HepG2 (cell line): ENCODE data around the gene CFAP46. TPM values are rescaled to one million over a fixed set of nuclear protein-coding genes. Genes with fewer than 3 reads are reported as not detected.

Source experiments
- ATAC-seq: fragments of 200-7000 bp; cut with Tn5 transposase; 3 replicates; pipeline ENCODE4 v1.9.1; 2020; ENCODE audit warnings: mild to moderate bottlenecking, moderate library complexity
- BruUV-seq: library from RNA; stranded (reverse); fragments of 400-500 nt; replicated peaks from 2 replicates; lab custom pipeline; 2021; lab: Mats Ljungman, UMichigan
- CTCF ChIA-PET: fragments of 300-600 bp; formaldehyde crosslinking; extraction: SDS; loops from one replicate; lab custom pipeline; 2021; ENCODE audit warnings: low total read pairs, inconsistent platforms, low intra/inter-chr PET ratio; lab: Yijun Ruan, JAX
- POLR2A ChIA-PET: fragments of 350-600 bp; sonication (Branson Sonifier 250); formaldehyde crosslinking; loops from one replicate; lab custom pipeline; 2020; ENCODE audit warnings: antibody characterized with exemption, inconsistent platforms; lab: Yijun Ruan, JAX
- DNase-seq: peaks from one replicate; pipeline ENCODE4 v3.0.0-alpha.2; 2015; ENCODE audit warnings: low spot score
- FAIRE-seq: peaks from 3 replicates; lab custom pipeline; 2011; peaks lifted over from hg19 to GRCh38; lab: Jason Lieb, UNC
- H2AFZ ChIP-seq: one replicate; pipeline ENCODE4 v1.6.1; 2011; ENCODE audit warnings: low read length, inconsistent platforms
- H3K27ac ChIP-seq: fragments of 300-600 bp; 3 replicates; pipeline ENCODE4 v1.8.0; 2011; ENCODE audit warnings: mixed run types, mild to moderate bottlenecking, mixed read lengths, low read length, inconsistent platforms; ENCODE audit not compliant: insufficient read depth; ENCODE audit errors: extremely low read length
- H3K27me3 ChIP-seq, 2 experiments: fragments of 200-600 bp in 1 of 2; 2 replicates in 1 of 2; 3 replicates in 1 of 2; pipeline versions ENCODE4 v1.6.0 to v1.8.0; 2011; ENCODE audit warnings: low read length in 2 of 2, mild to moderate bottlenecking in 2 of 2, moderate library complexity in 2 of 2, inconsistent platforms in 1 of 2; ENCODE audit not compliant: insufficient read depth in 2 of 2, control insufficient read depth in 1 of 2
- H3K36me3 ChIP-seq, 2 experiments: fragments of 200-600 bp in 1 of 2; replicated peaks in 1 of 2; 2 replicates in 1 of 2; 3 replicates in 1 of 2; pipeline versions ENCODE4 v1.5.1 to v1.8.0; 2011; ENCODE audit warnings: low read length in 2 of 2, inconsistent platforms in 1 of 2; ENCODE audit not compliant: insufficient read depth in 2 of 2, control insufficient read depth in 1 of 2
- H3K4me1 ChIP-seq: 2 replicates; pipeline ENCODE4 v1.5.1; 2012; ENCODE audit warnings: low read length, inconsistent platforms; ENCODE audit not compliant: insufficient read depth
- H3K4me2 ChIP-seq: 2 replicates; pipeline ENCODE4 v1.6.0; 2011; ENCODE audit warnings: low read depth, low read length, inconsistent platforms
- H3K4me3 ChIP-seq, 3 experiments: fragments of 200-600 bp in 1 of 3; sonication (generic), shearing (Covaris generic) in 1 of 3; replicated peaks in 1 of 3; 2 replicates each; pipeline ENCODE4 v1.5.1; 2011 to 2016; ENCODE audit warnings: low read length in 3 of 3, inconsistent platforms in 2 of 3, low read depth in 2 of 3, mild to moderate bottlenecking in 2 of 3, control low read depth in 1 of 3, mixed read lengths in 1 of 3; ENCODE audit not compliant: insufficient read depth in 1 of 3
- H3K79me2 ChIP-seq: one replicate; pipeline ENCODE4 v1.6.1; 2011; ENCODE audit warnings: low read length, inconsistent platforms; ENCODE audit not compliant: insufficient read depth
- H3K9ac ChIP-seq: 2 replicates; pipeline ENCODE4 v1.6.0; 2011; ENCODE audit warnings: mild to moderate bottlenecking, low read depth, low read length, inconsistent platforms; ENCODE audit not compliant: insufficient read depth
- H3K9me3 ChIP-seq: 2 replicates; pipeline ENCODE4 v1.5.1; 2012; ENCODE audit warnings: mild to moderate bottlenecking, low read length
- H4K20me1 ChIP-seq: 2 replicates; pipeline ENCODE4 v1.6.0; 2011; ENCODE audit warnings: inconsistent platforms, mild to moderate bottlenecking, low read length, moderate library complexity; ENCODE audit not compliant: insufficient read depth
- ARID2 ChIP-seq: sonication (generic); formaldehyde crosslinking; IDR thresholded peaks from 2 replicates; pipeline ENCODE4 v1.8.1; 2022; ENCODE audit warnings: mild to moderate bottlenecking, missing genetic modification reagents, borderline replicate concordance
- CREBL2 ChIP-seq: sonication (generic); formaldehyde crosslinking; IDR thresholded peaks from 2 replicates; pipeline ENCODE4 v1.8.1; 2023; ENCODE audit warnings: missing genetic modification reagents, mild to moderate bottlenecking, borderline replicate concordance
- E2F2 ChIP-seq: sonication (generic); formaldehyde crosslinking; IDR thresholded peaks from 2 replicates; pipeline ENCODE4 v1.4.0; 2020; ENCODE audit warnings: missing genetic modification reagents, borderline replicate concordance
- GLI4 ChIP-seq: sonication (generic); formaldehyde crosslinking; IDR thresholded peaks from 2 replicates; pipeline ENCODE4 v1.5.1; 2020; ENCODE audit warnings: missing genetic modification reagents, mild to moderate bottlenecking, moderate library complexity, borderline replicate concordance
- HHEX ChIP-seq: IDR thresholded peaks from 2 replicates; pipeline ENCODE4 v1.6.1; 2016; ENCODE audit warnings: control low read depth
- HINFP ChIP-seq: sonication (generic); formaldehyde crosslinking; IDR thresholded peaks from 2 replicates; pipeline ENCODE4 v1.4.0; 2020; ENCODE audit warnings: low read depth, mild to moderate bottlenecking, missing genetic modification reagents
- MAFK ChIP-seq, 2 experiments: IDR thresholded peaks in 1 of 2; conservative IDR thresholded peaks in 1 of 2; 2 replicates each; pipeline ENCODE4 v1.6.1; 2011; ENCODE audit warnings: improper control_type of control experiment in 2 of 2, low read length in 2 of 2
- MLX ChIP-seq: IDR thresholded peaks from 2 replicates; pipeline ENCODE4 v1.6.1; 2016
- NFYB ChIP-seq: sonication (generic); formaldehyde crosslinking; IDR thresholded peaks from 2 replicates; pipeline ENCODE4 v1.4.0; 2020; ENCODE audit warnings: missing genetic modification reagents
- PLRG1 ChIP-seq: fragments of 450-650 bp; conservative IDR thresholded peaks from 2 replicates; pipeline ENCODE4 v1.6.1; 2016
- SMAD9 ChIP-seq: sonication (generic); formaldehyde crosslinking; IDR thresholded peaks from 2 replicates; pipeline ENCODE4 v1.5.1; 2020; ENCODE audit warnings: mild to moderate bottlenecking, missing genetic modification reagents
- SMC3 ChIP-seq: IDR thresholded peaks from 2 replicates; pipeline ENCODE4 v1.6.1; 2011; ENCODE audit warnings: low read length, improper control_type of control experiment
- SNRNP70 ChIP-seq: fragments of 200-400 bp; formaldehyde crosslinking; IDR thresholded peaks from 2 replicates; pipeline ENCODE4 v1.6.1; 2017; ENCODE audit warnings: mild to moderate bottlenecking, low read depth, low read length, moderate library complexity
- STAG1 ChIP-seq: sonication (generic); formaldehyde crosslinking; IDR thresholded peaks from 2 replicates; pipeline ENCODE4 v1.4.0; 2020; ENCODE audit warnings: missing genetic modification reagents
- ZBTB21 ChIP-seq: sonication (generic); formaldehyde crosslinking; IDR thresholded peaks from 2 replicates; pipeline ENCODE4 v1.4.0; 2020; ENCODE audit warnings: missing genetic modification reagents
- ZMYM2 ChIP-seq: sonication (generic); formaldehyde crosslinking; IDR thresholded peaks from 2 replicates; pipeline ENCODE4 v1.8.0; 2022; ENCODE audit warnings: mild to moderate bottlenecking, missing genetic modification reagents
- ZNF446 ChIP-seq: sonication (generic); formaldehyde crosslinking; IDR thresholded peaks from 2 replicates; pipeline ENCODE4 v1.5.0; 2020; ENCODE audit warnings: mild to moderate bottlenecking, missing genetic modification reagents
- ZNF552 ChIP-seq: sonication (generic); formaldehyde crosslinking; IDR thresholded peaks from 2 replicates; pipeline ENCODE4 v1.9.0; 2022; ENCODE audit warnings: missing genetic modification reagents, mild to moderate bottlenecking, borderline replicate concordance
- WGBS: methylation state at CpG from one replicate; pipeline ENCODE4 v1.1.6; 2017; ENCODE audit warnings: low lambda C conversion rate; 5-methylcytosine and 5-hydroxymethylcytosine counted together
- in situ Hi-C: cut with HindIII; loops from 2 replicates; pipeline ENCODE4 v1.10.0; 2017; ENCODE audit warnings: low pct_unique_long_range_greater_than_20kb; ENCODE audit not compliant: extremely low pct_ligation_motif_present
- intact Hi-C: fragments of 100-400 bp; cut with micrococcal nuclease; formaldehyde crosslinking; loops from one replicate; pipeline ENCODE4 v1.10.0; 2022; ENCODE audit not compliant: unreplicated experiment
- polyA plus RNA-seq, 8 experiments: library from polyadenylated mRNA; depleted of rRNA in 3 of 8; stranded (reverse) in 7 of 8; unstranded in 1 of 8; fragments of >200 nt; fragmentation: Illumina TruSeq in 4 of 8; extraction: Trizol in 4 of 8; gene quantifications; 2 replicates each; pipeline versions ENCODE4 v1.2.1 to v1.2.3, GENCODE V29; 2011 to 2016; ENCODE audit warnings: low read depth in 4 of 8, missing spikeins in 1 of 8, mixed read lengths in 1 of 8; ENCODE audit not compliant: insufficient read depth in 1 of 8
- total RNA-seq, 5 experiments: library from RNA; depleted of rRNA; stranded (reverse); fragments of >200 nt; fragmentation: Illumina TruSeq; extraction: Trizol; gene quantifications; 2 replicates each; pipeline ENCODE4 v1.2.3, GENCODE V29; 2016; ENCODE audit warnings: low read depth in 1 of 5

CFAP46 gene
- total and polyA plus RNA-seq, 2 of the 13 experiments (the other 11 are each of a cell fraction or from before 2014, with no cell fraction given), result 0.24 to 0.84 TPM

GRCh38 chr10:132880128-132880981 is 62.0 kb downstream of the CFAP46 start:
- Histone ChIP-seq H2AFZ (no peak overlapping the region), H3K27me3 (peaks cover 13 to 69% of the 10 kb centered on the region in 2 experiments; a peak in 4 of 5 replicates), H3K4me1 (no peaks in the 10 kb centered on the region), H3K27ac (no peak overlapping the region), H3K36me3 (no peaks in the 10 kb centered on the region), H3K4me3 (no peak overlapping the region), H3K9me3 (no peaks in the 10 kb centered on the region), H3K9ac (no peak overlapping the region), H4K20me1 (no peaks in the 10 kb centered on the region; the same call in 1 of the 2 replicates), H3K79me2 (no peaks in the 10 kb centered on the region), H3K4me2 (no peak overlapping the region)
- intact Hi-C loops (no loop called here), in situ Hi-C loops (no loop called here)
- peak; percentile 18; the same call in 1 of the 3 replicates for ATAC-seq
- ChIA-PET CTCF (no interaction called here), POLR2A (no interaction called here)
- TF ChIP-seq HHEX (CRISPR knock-in tag) (no peak), STAG1 (CRISPR knock-in tag) (no peak), GLI4 (CRISPR knock-in tag) (no peak), MAFK (conservative IDR thresholded peaks at IDR 0.05 in 1 of 2, IDR thresholded peaks at IDR 0.05 in 1 of 2; ENCODE audit: low read length in 2 of 2) (no peak), ARID2 (no peak), SNRNP70 (no peak), SMC3 (no peak), CREBL2 (CRISPR knock-in tag) (no peak), E2F2 (CRISPR knock-in tag) (no peak), ZBTB21 (no peak), SMAD9 (CRISPR knock-in tag) (no peak), NFYB (no peak), HINFP (CRISPR knock-in tag) (no peak), ZNF552 (CRISPR knock-in tag) (no peak), MLX (CRISPR knock-in tag) (no peak), ZNF446 (CRISPR knock-in tag) (no peak), PLRG1 (no peak), ZMYM2 (CRISPR knock-in tag) (no peak)
- FAIRE-seq, result no peak
- DNase-seq, result no peak
- no TSS peak for BruUV-seq
- 31% methylated on average over 12 of the region's 35 CpGs for WGBS
